ENCODE data around the gene IRX4. TPM values are rescaled to one million over a fixed set of nuclear protein-coding genes. Genes with fewer than 3 reads are reported as not detected.

The IRX4 gene
- polyA plus RNA-seq, 1 of the 3 experiments (the other 2 are of a cell fraction): not detected

DNA sequence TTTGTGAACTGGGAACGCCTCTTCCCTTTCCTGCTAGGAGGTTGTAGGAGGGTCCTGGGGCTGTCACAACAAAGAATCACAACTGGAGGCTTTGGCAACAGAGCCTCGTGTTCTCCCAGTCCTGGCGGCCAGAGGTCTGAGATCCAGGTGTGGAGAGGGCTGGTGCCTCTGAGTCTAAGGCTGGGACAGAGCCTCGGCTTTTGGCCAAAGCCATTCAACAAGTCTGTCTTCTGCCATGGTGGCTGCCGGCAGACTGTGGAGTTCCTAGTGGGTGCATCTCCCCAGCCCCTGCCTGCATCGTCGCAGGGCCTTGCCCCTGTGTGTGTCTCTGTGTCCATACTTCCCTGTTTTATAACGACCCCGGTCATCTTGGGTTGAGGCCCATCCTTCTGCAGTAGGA is 9.5 kb upstream of the IRX4 start:
- no peak overlapping the region for H3K27ac ChIP-seq (ENCODE audit: low read depth in 2 of 2, low read length in 1 of 2)
- H3K27me3 ChIP-seq (ENCODE audit: insufficient read depth): peaks cover 85% of the 10 kb centered on the region
- TF ChIP-seq, protein P1, sequence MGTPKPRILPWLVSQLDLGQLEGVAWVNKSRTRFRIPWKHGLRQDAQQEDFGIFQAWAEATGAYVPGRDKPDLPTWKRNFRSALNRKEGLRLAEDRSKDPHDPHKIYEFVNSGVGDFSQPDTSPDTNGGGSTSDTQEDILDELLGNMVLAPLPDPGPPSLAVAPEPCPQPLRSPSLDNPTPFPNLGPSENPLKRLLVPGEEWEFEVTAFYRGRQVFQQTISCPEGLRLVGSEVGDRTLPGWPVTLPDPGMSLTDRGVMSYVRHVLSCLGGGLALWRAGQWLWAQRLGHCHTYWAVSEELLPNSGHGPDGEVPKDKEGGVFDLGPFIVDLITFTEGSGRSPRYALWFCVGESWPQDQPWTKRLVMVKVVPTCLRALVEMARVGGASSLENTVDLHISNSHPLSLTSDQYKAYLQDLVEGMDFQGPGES (IDR thresholded peaks at IDR 0.05; ENCODE audit: low read depth, low read length): no peak
- TF ChIP-seq, protein P2, sequence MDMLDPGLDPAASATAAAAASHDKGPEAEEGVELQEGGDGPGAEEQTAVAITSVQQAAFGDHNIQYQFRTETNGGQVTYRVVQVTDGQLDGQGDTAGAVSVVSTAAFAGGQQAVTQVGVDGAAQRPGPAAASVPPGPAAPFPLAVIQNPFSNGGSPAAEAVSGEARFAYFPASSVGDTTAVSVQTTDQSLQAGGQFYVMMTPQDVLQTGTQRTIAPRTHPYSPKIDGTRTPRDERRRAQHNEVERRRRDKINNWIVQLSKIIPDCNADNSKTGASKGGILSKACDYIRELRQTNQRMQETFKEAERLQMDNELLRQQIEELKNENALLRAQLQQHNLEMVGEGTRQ (IDR thresholded peaks at IDR 0.05; ENCODE audit: borderline replicate concordance, low read depth, low read length): no peak
- TF ChIP-seq ELF1 (IDR thresholded peaks at IDR 0.05): no peak
- no peak for TF ChIP-seq MXI1 (IDR thresholded peaks at IDR 0.05; ENCODE audit: low read depth, low read length)
- TF ChIP-seq FOXM1 (IDR thresholded peaks at IDR 0.05; ENCODE audit: low read depth): no peak
- TF ChIP-seq RXRA (IDR thresholded peaks at IDR 0.05; ENCODE audit: borderline replicate concordance, low read depth): no peak
- TF ChIP-seq, protein P3, sequence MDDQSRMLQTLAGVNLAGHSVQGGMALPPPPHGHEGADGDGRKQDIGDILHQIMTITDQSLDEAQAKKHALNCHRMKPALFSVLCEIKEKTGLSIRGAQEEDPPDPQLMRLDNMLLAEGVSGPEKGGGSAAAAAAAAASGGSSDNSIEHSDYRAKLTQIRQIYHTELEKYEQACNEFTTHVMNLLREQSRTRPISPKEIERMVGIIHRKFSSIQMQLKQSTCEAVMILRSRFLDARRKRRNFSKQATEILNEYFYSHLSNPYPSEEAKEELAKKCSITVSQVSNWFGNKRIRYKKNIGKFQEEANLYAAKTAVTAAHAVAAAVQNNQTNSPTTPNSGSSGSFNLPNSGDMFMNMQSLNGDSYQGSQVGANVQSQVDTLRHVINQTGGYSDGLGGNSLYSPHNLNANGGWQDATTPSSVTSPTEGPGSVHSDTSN (IDR thresholded peaks at IDR 0.05): no peak
- TF ChIP-seq, protein P4, sequence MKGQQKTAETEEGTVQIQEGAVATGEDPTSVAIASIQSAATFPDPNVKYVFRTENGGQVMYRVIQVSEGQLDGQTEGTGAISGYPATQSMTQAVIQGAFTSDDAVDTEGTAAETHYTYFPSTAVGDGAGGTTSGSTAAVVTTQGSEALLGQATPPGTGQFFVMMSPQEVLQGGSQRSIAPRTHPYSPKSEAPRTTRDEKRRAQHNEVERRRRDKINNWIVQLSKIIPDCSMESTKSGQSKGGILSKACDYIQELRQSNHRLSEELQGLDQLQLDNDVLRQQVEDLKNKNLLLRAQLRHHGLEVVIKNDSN (IDR thresholded peaks at IDR 0.05; ENCODE audit: borderline replicate concordance, low read depth): no peak
- no peak for TF ChIP-seq NRF1 (IDR thresholded peaks at IDR 0.05; ENCODE audit: low read depth, low read length)
- no peak for TF ChIP-seq RAD21 (IDR thresholded peaks at IDR 0.05; ENCODE audit: low read length)
- no peak for TF ChIP-seq CHD2 (IDR thresholded peaks at IDR 0.05; ENCODE audit: low read length, partially characterized antibody)
- TF ChIP-seq POLR2AphosphoS5 (IDR thresholded peaks at IDR 0.05; ENCODE audit: low read depth, low read length): no peak
- TF ChIP-seq TAF1 (IDR thresholded peaks at IDR 0.05; ENCODE audit: borderline replicate concordance, low read depth, low read length): no peak
- TF ChIP-seq RCOR1 (IDR thresholded peaks at IDR 0.05; ENCODE audit: low read length): no peak
- no peak for TF ChIP-seq TCF12 (IDR thresholded peaks at IDR 0.05)
- TF ChIP-seq, protein P5, sequence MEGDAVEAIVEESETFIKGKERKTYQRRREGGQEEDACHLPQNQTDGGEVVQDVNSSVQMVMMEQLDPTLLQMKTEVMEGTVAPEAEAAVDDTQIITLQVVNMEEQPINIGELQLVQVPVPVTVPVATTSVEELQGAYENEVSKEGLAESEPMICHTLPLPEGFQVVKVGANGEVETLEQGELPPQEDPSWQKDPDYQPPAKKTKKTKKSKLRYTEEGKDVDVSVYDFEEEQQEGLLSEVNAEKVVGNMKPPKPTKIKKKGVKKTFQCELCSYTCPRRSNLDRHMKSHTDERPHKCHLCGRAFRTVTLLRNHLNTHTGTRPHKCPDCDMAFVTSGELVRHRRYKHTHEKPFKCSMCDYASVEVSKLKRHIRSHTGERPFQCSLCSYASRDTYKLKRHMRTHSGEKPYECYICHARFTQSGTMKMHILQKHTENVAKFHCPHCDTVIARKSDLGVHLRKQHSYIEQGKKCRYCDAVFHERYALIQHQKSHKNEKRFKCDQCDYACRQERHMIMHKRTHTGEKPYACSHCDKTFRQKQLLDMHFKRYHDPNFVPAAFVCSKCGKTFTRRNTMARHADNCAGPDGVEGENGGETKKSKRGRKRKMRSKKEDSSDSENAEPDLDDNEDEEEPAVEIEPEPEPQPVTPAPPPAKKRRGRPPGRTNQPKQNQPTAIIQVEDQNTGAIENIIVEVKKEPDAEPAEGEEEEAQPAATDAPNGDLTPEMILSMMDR (IDR thresholded peaks at IDR 0.05): no peak
- no peak for TF ChIP-seq JUND (IDR thresholded peaks at IDR 0.05)
- TF ChIP-seq, protein P6, sequence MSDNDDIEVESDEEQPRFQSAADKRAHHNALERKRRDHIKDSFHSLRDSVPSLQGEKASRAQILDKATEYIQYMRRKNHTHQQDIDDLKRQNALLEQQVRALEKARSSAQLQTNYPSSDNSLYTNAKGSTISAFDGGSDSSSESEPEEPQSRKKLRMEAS (IDR thresholded peaks at IDR 0.05; ENCODE audit: low read depth): no peak
- TF ChIP-seq, protein P7, sequence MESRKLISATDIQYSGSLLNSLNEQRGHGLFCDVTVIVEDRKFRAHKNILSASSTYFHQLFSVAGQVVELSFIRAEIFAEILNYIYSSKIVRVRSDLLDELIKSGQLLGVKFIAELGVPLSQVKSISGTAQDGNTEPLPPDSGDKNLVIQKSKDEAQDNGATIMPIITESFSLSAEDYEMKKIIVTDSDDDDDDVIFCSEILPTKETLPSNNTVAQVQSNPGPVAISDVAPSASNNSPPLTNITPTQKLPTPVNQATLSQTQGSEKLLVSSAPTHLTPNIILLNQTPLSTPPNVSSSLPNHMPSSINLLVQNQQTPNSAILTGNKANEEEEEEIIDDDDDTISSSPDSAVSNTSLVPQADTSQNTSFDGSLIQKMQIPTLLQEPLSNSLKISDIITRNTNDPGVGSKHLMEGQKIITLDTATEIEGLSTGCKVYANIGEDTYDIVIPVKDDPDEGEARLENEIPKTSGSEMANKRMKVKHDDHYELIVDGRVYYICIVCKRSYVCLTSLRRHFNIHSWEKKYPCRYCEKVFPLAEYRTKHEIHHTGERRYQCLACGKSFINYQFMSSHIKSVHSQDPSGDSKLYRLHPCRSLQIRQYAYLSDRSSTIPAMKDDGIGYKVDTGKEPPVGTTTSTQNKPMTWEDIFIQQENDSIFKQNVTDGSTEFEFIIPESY (IDR thresholded peaks at IDR 0.05; ENCODE audit: borderline replicate concordance, low read depth): no peak
- TF ChIP-seq NFIC (IDR thresholded peaks at IDR 0.05; ENCODE audit: borderline replicate concordance): no peak
- H3K9me2 ChIP-seq: no peaks in the 10 kb centered on the region
- no peaks in the 10 kb centered on the region for H3K4me1 ChIP-seq (ENCODE audit: control insufficient read depth in 1 of 2, insufficient read depth in 2 of 2, low read depth in 1 of 2, low read length in 1 of 2)
- POLR2A ChIA-PET: no interaction called here
- no peaks in the 10 kb centered on the region for H4K20me1 ChIP-seq (ENCODE audit: insufficient read depth)
- H3K36me3 ChIP-seq (replicated peaks in 1 of 2; ENCODE audit: control insufficient read depth in 1 of 2, insufficient read depth in 2 of 2, low read length in 1 of 2): no peaks in the 10 kb centered on the region
- no peak overlapping the region for H3K9ac ChIP-seq
- H3F3A ChIP-seq (replicated peaks; ENCODE audit: insufficient read depth): no peaks in the 10 kb centered on the region
- H3K4me2 ChIP-seq: no peak overlapping the region
- no peak overlapping the region for H3K4me3 ChIP-seq (ENCODE audit: low read depth in 2 of 2, low read length in 1 of 2)
- no peaks in the 10 kb centered on the region for H3K9me3 ChIP-seq
- H3K79me2 ChIP-seq (ENCODE audit: insufficient read depth): no peaks in the 10 kb centered on the region
- H2AFZ ChIP-seq (ENCODE audit: low read depth): no peak overlapping the region
- 9% methylated on average over 6 of the region's 9 CpGs for WGBS (ENCODE audit: low lambda C conversion rate)
- no peak for DNase-seq
- CTCF ChIA-PET: no interaction called here

Measured in SK-N-SH (cell line).